GM18868 (cell line): Measurements from ENCODE around the gene RNF182.
"Not testable (repeated sequence)": the region's sequence is repeated elsewhere in the genome, so short reads cannot be mapped to it uniquely, and the experiment has no call there.

Experiments used
- ATAC-seq: cut with Tn5 transposase; IDR thresholded peaks from one replicate; pipeline ENCODE4 v1.9.1; 2021; ENCODE audit warnings: mild to moderate bottlenecking, moderate library complexity; ENCODE audit not compliant: unreplicated experiment

The RNF182 gene

DNA sequence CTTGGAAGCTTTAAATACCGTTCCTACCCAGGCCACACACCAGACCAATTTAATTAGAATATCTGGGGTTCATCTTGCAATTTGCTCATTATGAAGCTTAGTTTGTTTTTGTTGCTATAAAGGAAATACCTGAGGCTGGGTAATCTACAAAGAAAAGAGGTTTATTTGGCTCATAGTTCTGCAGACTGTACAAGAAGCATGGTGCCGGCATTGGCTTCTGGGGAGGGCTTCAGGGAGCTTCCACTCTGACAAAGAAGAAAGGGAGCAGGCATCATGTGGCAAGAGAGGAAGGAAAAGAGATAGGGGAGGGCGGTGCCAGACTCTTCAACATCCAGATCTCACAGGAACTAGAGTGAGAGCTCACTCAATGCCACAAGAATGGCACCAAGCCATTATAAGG is 73.6 kb downstream of the RNF182 start:
- ATAC-seq: no peak

GRCh38 chr6:14000901-14001300 is 76.1 kb downstream of the RNF182 start:
- ATAC-seq: no peak

DNA sequence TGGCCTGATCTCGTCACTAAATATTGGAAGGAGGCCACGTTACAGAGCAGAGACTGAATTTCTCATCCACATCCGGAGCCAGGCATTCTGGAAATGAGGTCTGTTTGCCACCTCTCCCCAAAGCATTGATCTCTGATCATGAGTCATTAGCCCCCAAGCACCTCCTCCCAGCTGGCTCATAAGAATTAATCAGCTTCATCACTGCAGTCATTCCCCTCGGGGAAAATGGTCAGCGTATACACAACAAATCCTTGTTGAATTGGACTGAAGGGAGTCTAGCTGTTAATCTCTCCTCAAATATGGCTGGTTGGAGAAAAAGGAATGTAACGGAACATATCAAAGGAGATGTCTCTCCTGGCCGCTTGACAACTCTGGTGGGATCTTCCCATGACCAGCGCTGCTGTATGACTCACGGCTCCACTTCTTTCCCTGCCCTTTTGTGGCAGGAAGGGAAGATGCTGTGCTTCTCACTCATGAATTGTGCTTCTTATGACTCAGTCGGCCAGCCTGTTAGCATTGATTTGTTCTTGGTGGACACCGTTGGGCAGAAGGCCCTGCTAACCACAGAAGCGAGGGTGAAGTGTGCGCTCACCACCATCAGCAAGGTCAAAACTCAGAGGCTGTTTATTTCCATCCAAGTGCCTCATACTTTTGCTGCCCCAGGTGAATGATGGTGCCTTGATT is 76.7 kb downstream of the RNF182 start:
- ATAC-seq: no peak

- no peak for ATAC-seq
These were observed 77.6 kb downstream of the RNF182 start for GRCh38 chr6:14002176-14002947.

- ATAC-seq: no peak
These were observed 79.5 kb downstream of the RNF182 start for GRCh38 chr6:14004258-14004657.

GRCh38 chr6:14008809-14009208 is 84.1 kb downstream of the RNF182 start:
- ATAC-seq: no peak

DNA sequence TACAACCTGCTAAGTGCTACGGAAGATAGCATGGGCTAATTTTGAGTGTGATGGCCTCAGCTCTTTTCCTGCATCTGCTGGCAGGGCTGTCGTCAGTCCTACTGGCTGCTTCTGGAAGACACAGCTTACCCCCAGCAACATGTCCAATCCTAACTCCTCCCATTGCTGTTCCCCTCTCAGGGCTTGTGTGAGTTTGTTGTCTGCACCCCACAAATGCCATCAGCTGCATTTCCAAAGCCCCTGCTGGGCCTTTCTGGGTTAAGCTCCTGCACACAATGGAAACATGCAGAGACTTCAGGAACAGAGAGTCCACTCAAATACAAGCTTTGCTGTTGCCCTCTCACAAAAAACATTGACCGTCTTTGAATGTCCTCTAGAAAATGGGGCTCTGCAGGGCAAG is 84.7 kb downstream of the RNF182 start:
- ATAC-seq: no peak

GRCh38 chr6:14010275-14010674 is 85.5 kb downstream of the RNF182 start:
- no peak for ATAC-seq

- ATAC-seq: no peak
These were observed 87.7 kb downstream of the RNF182 start for GRCh38 chr6:14012313-14013030.

DNA sequence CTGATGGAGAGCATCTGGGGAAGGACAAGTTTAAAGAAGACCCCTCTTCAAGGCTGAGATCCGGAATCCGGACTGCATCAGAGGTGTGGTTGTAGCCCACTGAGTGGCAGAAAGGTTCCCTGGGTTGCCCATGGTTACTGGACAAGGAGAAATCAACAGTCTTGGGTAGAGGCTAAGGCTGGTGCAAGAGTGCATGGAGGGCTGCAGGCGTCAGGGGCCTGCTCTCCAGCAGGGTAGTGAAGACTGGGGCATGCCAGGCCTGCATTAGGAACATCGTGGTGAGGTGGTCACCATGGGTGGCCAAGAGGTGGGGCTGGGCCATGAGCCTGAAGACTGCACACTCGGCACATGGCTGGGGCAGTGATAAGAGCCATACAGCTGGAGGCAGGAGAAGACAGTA is 91.2 kb downstream of the RNF182 start:
- ATAC-seq: no peak

GRCh38 chr6:14016432-14016831 is 91.7 kb downstream of the RNF182 start:
- no peak for ATAC-seq

- ATAC-seq: no peak
These were observed 92.3 kb downstream of the RNF182 start for GRCh38 chr6:14016935-14017625.

DNA sequence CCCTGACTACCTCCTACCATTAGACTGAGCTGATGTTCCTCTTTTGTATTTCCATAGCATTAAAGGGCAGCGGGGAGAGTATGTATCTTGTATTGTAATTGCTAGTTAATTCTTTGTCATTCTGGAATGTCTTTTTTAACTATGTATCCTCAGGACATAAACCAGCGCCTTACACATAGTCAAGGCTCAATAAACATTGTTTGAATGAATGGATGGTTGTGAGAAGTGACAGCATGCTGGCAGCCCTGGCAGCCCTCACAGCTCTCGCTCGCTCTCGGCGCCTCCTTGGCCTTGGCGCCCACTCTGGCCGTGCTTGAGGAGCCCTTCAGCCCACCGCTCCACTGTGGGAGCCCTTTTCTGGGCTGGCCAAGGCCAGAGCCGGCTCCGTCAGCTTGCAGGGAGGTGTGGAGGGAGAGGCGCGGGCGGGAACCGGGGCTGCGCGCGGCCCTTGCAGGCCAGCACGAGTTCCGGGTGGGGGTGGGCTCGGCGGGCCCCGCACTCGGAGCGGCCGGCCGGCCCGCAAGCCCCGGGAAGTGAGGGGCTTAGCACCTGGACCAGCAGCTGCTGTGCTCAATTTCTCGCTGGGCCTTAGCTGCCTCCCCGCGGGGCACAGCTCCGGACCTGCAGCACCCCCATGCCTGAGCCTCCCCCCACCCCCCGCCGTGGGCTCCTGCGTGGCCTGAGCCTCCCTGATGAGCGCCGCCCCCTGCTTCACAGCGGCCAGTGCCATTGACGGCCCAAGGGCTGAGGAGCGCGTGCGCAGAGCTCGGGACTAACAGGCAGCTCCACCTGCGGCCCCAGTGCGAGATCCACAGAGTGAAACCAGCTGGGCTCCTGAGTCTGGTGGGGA is 93.1 kb downstream of the RNF182 start:
- ATAC-seq: no peak

GRCh38 chr6:14018559-14018958 is 93.8 kb downstream of the RNF182 start:
- ATAC-seq: not testable (repeated sequence)

GRCh38 chr6:14020551-14020950 is 95.8 kb downstream of the RNF182 start:
- no peak for ATAC-seq

GRCh38 chr6:14021449-14021848 is 96.7 kb downstream of the RNF182 start:
- no peak for ATAC-seq

- ATAC-seq: no peak
These were observed 97.9 kb downstream of the RNF182 start for GRCh38 chr6:14022673-14023072.

- no peak for ATAC-seq
These were observed 99.1 kb downstream of the RNF182 start for GRCh38 chr6:14023855-14024254.

DNA sequence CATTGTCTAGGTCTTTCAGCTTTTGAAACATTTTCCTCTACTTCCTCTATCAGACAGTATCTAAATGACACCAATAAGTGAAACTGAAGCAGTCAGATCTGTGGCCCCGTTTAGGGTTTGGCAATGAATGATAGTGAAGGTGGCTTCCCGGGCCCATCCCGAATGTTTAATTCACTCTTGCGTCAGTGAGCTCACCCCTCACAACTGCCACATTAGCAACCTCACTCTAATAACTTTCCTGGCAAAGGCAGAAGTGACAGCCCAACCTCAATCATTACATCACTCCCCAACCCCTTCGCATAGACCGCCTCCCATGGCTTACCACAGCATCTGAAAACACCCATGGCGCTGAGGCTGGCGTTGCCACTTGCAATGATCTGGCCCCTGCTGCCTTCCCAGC is 100.4 kb downstream of the RNF182 start:
- ATAC-seq: peak; percentile 77

DNA sequence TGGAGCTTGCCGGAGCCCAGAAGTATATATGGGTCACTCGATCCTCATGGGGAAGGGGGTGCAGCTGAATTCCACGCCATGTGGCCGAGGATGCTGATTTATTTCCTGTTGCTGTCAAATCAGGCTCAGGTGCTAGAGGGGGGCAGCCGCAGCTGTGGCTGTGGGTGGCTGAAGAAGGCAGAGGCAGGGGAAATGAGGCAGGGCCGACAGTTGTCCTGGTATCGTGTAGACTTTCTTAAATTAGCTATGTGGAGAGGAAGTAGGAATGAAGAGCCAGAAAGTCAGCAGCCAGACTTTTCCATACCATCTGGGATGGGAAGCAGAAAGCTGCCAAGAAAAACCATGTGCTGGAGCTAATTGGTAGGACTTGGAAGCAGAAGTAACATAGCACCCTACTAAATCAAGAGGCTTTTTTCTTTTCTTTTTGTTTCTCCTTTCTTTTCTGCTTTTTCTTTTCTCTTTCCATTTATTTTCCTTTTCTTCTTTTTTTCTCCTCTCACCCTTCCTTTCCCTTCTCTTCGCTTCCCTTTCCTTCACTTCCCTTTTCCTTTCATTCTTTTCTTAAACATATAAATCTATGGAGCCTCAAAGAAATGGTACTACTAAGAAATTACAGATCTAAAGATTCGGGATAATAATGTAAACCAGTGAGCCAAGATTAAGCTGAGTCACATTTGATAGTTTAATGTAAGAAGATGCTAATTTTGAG is 102.2 kb downstream of the RNF182 start:
- no peak for ATAC-seq
